Endodermal cell (in vitro differentiated cells): ENCODE measurements around the gene NUDT19. TPM values are rescaled to one million over a fixed set of nuclear protein-coding genes. Genes with fewer than 3 reads are reported as not detected.

Experiments used
- DNase-seq: peaks from one replicate; pipeline ENCODE4 v3.0.0-alpha.2; 2017
- H3K27ac ChIP-seq: 2 replicates; pipeline ENCODE4 v1.5.1; 2013; ENCODE audit warnings: mild to moderate bottlenecking, low read depth, low read length, moderate library complexity
- H3K27me3 ChIP-seq: 2 replicates; pipeline ENCODE4 v1.6.1; 2013; ENCODE audit warnings: mild to moderate bottlenecking, low read length, moderate library complexity; ENCODE audit not compliant: insufficient read depth, control insufficient read depth, poor library complexity, severe bottlenecking
- H3K36me3 ChIP-seq: 2 replicates; pipeline ENCODE4 v1.7.0; 2013; ENCODE audit warnings: mild to moderate bottlenecking, low read length, moderate library complexity; ENCODE audit not compliant: control insufficient read depth, insufficient read depth
- H3K4me1 ChIP-seq: one replicate; pipeline ENCODE4 v1.7.0; 2013; ENCODE audit warnings: low read length; ENCODE audit not compliant: control insufficient read depth, insufficient read depth
- H3K4me3 ChIP-seq: 2 replicates; pipeline ENCODE4 v1.5.1; 2013; ENCODE audit warnings: mild to moderate bottlenecking, low read length, moderate library complexity
- H3K9ac ChIP-seq: 2 replicates; pipeline ENCODE4 v1.6.1; 2013; ENCODE audit warnings: mild to moderate bottlenecking, low read length, moderate library complexity; ENCODE audit not compliant: poor library complexity, severe bottlenecking; ENCODE audit errors: extremely low read depth
- H3K9me3 ChIP-seq: 2 replicates; pipeline ENCODE4 v1.6.1; 2013; ENCODE audit warnings: mild to moderate bottlenecking, low read length, moderate library complexity; ENCODE audit not compliant: control insufficient read depth
- H3K27ac Mint-ChIP-seq: 2 replicates; pipeline ENCODE4 v1.8.0; 2020; ENCODE audit warnings: mixed read lengths
- H3K27me3 Mint-ChIP-seq: 2 replicates; pipeline ENCODE4 v1.8.0; 2021; ENCODE audit warnings: mild to moderate bottlenecking, mixed read lengths; ENCODE audit not compliant: insufficient read depth
- H3K36me3 Mint-ChIP-seq: 2 replicates; pipeline ENCODE4 v1.8.0; 2020; ENCODE audit warnings: low read depth, mixed read lengths
- H3K4me1 Mint-ChIP-seq: 2 replicates; pipeline ENCODE4 v1.8.0; 2020; ENCODE audit warnings: mixed read lengths
- H3K4me3 Mint-ChIP-seq: 2 replicates; pipeline ENCODE4 v1.8.0; 2020; ENCODE audit warnings: mild to moderate bottlenecking, moderate library complexity, mixed read lengths
- H3K9me3 Mint-ChIP-seq: 2 replicates; pipeline ENCODE4 v1.8.0; 2020; ENCODE audit warnings: mild to moderate bottlenecking, mixed read lengths
- CTCF ChIP-seq: fragments of 200-600 bp; sonication (generic); conservative IDR thresholded peaks from 2 replicates; pipeline ENCODE4 v1.5.0; 2021; ENCODE audit warnings: antibody characterized with exemption, mild to moderate bottlenecking
- WGBS, 2 experiments: methylation state at CpG; one replicate each; pipeline versions ENCODE4 v1.1.5 to v1.1.7; 2013; ENCODE audit warnings: missing lambda C conversion rate in 2 of 2, mixed read lengths in 1 of 2; ENCODE audit not compliant: insufficient coverage in 1 of 2, insufficient read length in 1 of 2; 5-methylcytosine and 5-hydroxymethylcytosine counted together
- total RNA-seq, 2 donors: library from RNA; stranded (reverse); fragmentation: NEBNext Ultra II Directional in 1 of 2; extraction: Animal tissue kit (Norgen Biotek cat#: 25700) in 1 of 2; gene quantifications; 2 replicates in 1 of 2; 3 replicates in 1 of 2; pipeline ENCODE4 v1.2.1, GENCODE V29; 2021

The NUDT19 gene
- total RNA-seq, 2 donors from 2014 or later: 5.8 to 6.8 TPM

GRCh38 chr19:32680986-32681385 lies 10.6 kb upstream of the NUDT19 start:
- no peak for DNase-seq
- Histone ChIP-seq H3K36me3 (no peaks in the 10 kb centered on the region), H3K4me3 (no peak overlapping the region), H3K9me3 (no peaks in the 10 kb centered on the region), H3K27me3 (peaks cover 48% of the 10 kb centered on the region), H3K27ac (no peak overlapping the region), H3K4me1 (no peaks in the 10 kb centered on the region), H3K9ac (no peak overlapping the region)
- Mint-ChIP-seq H3K36me3 (no peaks in the 10 kb centered on the region), H3K27me3 (peaks cover 45% of the 10 kb centered on the region), H3K27ac (no peak overlapping the region), H3K4me3 (no peak overlapping the region), H3K9me3 (no peaks in the 10 kb centered on the region), H3K4me1 (peaks cover 9% of the 10 kb centered on the region)
- no peak for TF ChIP-seq CTCF
- WGBS, 2 experiments: 100% methylated on average over 1 of the region's 2 CpGs; no CpG with 5 or more reads in 1 of the 2 experiments

GRCh38 chr19:32682317-32682716 lies 9.3 kb upstream of the NUDT19 start:
- Histone ChIP-seq H3K27me3 (peaks cover 34% of the 10 kb centered on the region), H3K36me3 (no peaks in the 10 kb centered on the region), H3K27ac (no peak overlapping the region), H3K9ac (no peak overlapping the region), H3K4me1 (no peaks in the 10 kb centered on the region), H3K4me3 (no peak overlapping the region), H3K9me3 (no peaks in the 10 kb centered on the region)
- TF ChIP-seq CTCF: no peak
- 93 to 100% methylated on average over 3 to 4 of the region's 4 CpGs for WGBS, 2 experiments
- no peak for DNase-seq
- H3K36me3 Mint-ChIP-seq: peaks cover 3% of the 10 kb centered on the region
- peaks cover 33% of the 10 kb centered on the region for H3K27me3 Mint-ChIP-seq
- no peak overlapping the region for H3K4me3 Mint-ChIP-seq
- no peaks in the 10 kb centered on the region for H3K9me3 Mint-ChIP-seq
- peaks cover 4% of the 10 kb centered on the region for H3K4me1 Mint-ChIP-seq
- H3K27ac Mint-ChIP-seq: no peak overlapping the region

- Histone ChIP-seq H3K9ac (no peak overlapping the region), H3K27ac (no peak overlapping the region), H3K4me1 (no peaks in the 10 kb centered on the region), H3K36me3 (no peaks in the 10 kb centered on the region), H3K4me3 (no peak overlapping the region), H3K27me3 (peaks cover 4% of the 10 kb centered on the region), H3K9me3 (no peaks in the 10 kb centered on the region)
- DNase-seq: no peak
- Mint-ChIP-seq H3K9me3 (no peaks in the 10 kb centered on the region), H3K4me3 (no peak overlapping the region), H3K36me3 (peaks cover 3% of the 10 kb centered on the region), H3K27ac (no peak overlapping the region), H3K4me1 (no peaks in the 10 kb centered on the region), H3K27me3 (peaks cover 6% of the 10 kb centered on the region)
- WGBS, 2 experiments: 86 to 93% methylated on average over 5 to 6 of the region's 6 CpGs
- TF ChIP-seq CTCF: no peak
Observed at GRCh38 chr19:32686847-32687475, 4.7 kb upstream of the NUDT19 start.
